Progenitor cell of endocrine pancreas (in vitro differentiated cells): ENCODE measurements around the gene SLC39A11. TPM values are rescaled to one million over a fixed set of nuclear protein-coding genes. Genes with fewer than 3 reads are reported as not detected.
"Not testable (repeated sequence)": the region's sequence is repeated elsewhere in the genome, so short reads cannot be mapped to it uniquely, and the experiment has no call there.

ENCODE experiments used
- DNase-seq: peaks from one replicate; pipeline ENCODE4 v3.0.0; 2021; ENCODE audit warnings: low spot score; ENCODE audit not compliant: unreplicated experiment
- H3K27ac Mint-ChIP-seq: 2 replicates; pipeline ENCODE4 v1.8.0; 2021; ENCODE audit warnings: mild to moderate bottlenecking, moderate library complexity, mixed read lengths
- H3K27me3 Mint-ChIP-seq: 2 replicates; pipeline ENCODE4 v1.8.0; 2021; ENCODE audit warnings: mixed read lengths
- H3K36me3 Mint-ChIP-seq: 2 replicates; pipeline ENCODE4 v1.8.0; 2022; ENCODE audit warnings: mixed read lengths; ENCODE audit not compliant: insufficient read depth
- H3K4me1 Mint-ChIP-seq: 2 replicates; pipeline ENCODE4 v1.8.0; 2021; ENCODE audit warnings: low read depth, mixed read lengths
- H3K4me3 Mint-ChIP-seq: 2 replicates; pipeline ENCODE4 v1.8.0; 2021; ENCODE audit warnings: low read depth, mild to moderate bottlenecking, moderate library complexity, mixed read lengths
- H3K9me3 Mint-ChIP-seq: 2 replicates; pipeline ENCODE4 v1.8.0; 2021; ENCODE audit warnings: low read depth, mixed read lengths
- CTCF ChIP-seq: fragments of 200-600 bp; sonication (generic); IDR thresholded peaks from one replicate; pipeline ENCODE4 v1.5.0; 2021; ENCODE audit warnings: antibody characterized with exemption, mild to moderate bottlenecking; ENCODE audit not compliant: unreplicated experiment
- total RNA-seq: library from RNA; stranded (reverse); gene quantifications from 2 replicates; pipeline ENCODE4 v1.2.1, GENCODE V29; 2021

SLC39A11 gene
- total RNA-seq, 1 donor from 2014 or later, result 20.5 TPM

GRCh38 chr17:72643575-72644216 lies 448.8 kb downstream of the SLC39A11 start:
- Mint-ChIP-seq H3K9me3 (no peaks in the 10 kb centered on the region), H3K4me1 (peaks cover 2% of the 10 kb centered on the region), H3K4me3 (no peak overlapping the region), H3K27ac (no peak overlapping the region), H3K27me3 (no peaks in the 10 kb centered on the region), H3K36me3 (no peaks in the 10 kb centered on the region)
- DNase-seq, result no peak
- TF ChIP-seq CTCF, result no peak

DNA sequence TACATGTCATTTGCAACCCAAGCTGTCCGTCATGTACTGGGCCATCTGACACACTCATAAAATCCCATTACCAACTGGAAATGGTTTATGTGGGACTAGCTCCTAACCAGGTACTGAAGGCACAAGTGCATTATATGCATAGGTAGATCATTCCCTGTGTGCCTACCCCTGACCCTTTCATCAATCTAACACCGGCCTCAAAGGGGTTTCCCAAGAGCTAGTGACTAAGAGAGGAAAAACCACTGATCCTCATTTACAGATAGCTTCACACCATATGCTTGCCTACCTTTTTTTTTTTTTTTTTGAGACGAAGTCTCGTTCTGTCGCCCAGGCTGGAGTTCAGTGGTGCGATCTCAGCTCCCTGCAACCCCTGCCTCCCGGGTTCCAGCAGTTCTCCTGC lies 449.8 kb downstream of the SLC39A11 start:
- no peak overlapping the region for H3K4me3 Mint-ChIP-seq
- H3K9me3 Mint-ChIP-seq, result peaks cover 3% of the 10 kb centered on the region
- no peaks in the 10 kb centered on the region for H3K27me3 Mint-ChIP-seq
- no peak for TF ChIP-seq CTCF
- DNase-seq, result no peak
- H3K27ac Mint-ChIP-seq, result no peak overlapping the region
- H3K4me1 Mint-ChIP-seq, result peaks cover 2% of the 10 kb centered on the region
- no peaks in the 10 kb centered on the region for H3K36me3 Mint-ChIP-seq

- no peak for TF ChIP-seq CTCF
- DNase-seq, result no peak
- H3K4me1 Mint-ChIP-seq, result no peaks in the 10 kb centered on the region
- H3K27ac Mint-ChIP-seq, result no peak overlapping the region
- H3K36me3 Mint-ChIP-seq, result no peaks in the 10 kb centered on the region
- peaks cover 3% of the 10 kb centered on the region for H3K9me3 Mint-ChIP-seq
- no peaks in the 10 kb centered on the region for H3K27me3 Mint-ChIP-seq
- no peak overlapping the region for H3K4me3 Mint-ChIP-seq
These were observed 451.9 kb downstream of the SLC39A11 start for GRCh38 chr17:72640415-72641165.

GRCh38 chr17:72639711-72640110 lies 452.8 kb downstream of the SLC39A11 start:
- Mint-ChIP-seq H3K4me1 (peaks cover 3% of the 10 kb centered on the region), H3K9me3 (peaks cover 3% of the 10 kb centered on the region), H3K36me3 (no peaks in the 10 kb centered on the region), H3K4me3 (no peak overlapping the region), H3K27ac (no peak overlapping the region), H3K27me3 (no peaks in the 10 kb centered on the region)
- TF ChIP-seq CTCF, result no peak
- DNase-seq, result no peak

GRCh38 chr17:72638932-72639331 lies 453.6 kb downstream of the SLC39A11 start:
- H3K27me3 Mint-ChIP-seq, H3K36me3 Mint-ChIP-seq, H3K9me3 Mint-ChIP-seq, H3K4me3 Mint-ChIP-seq, DNase-seq, H3K4me1 Mint-ChIP-seq, H3K27ac Mint-ChIP-seq: not testable (repeated sequence)
